GM23248 (cell line): Measurements from ENCODE around the gene WWOX.

Experiments
- EZH2 ChIP-seq: fragments of 200-600 bp; sonication (generic); IDR thresholded peaks from 2 replicates; pipeline ENCODE4 v1.6.1; 2018; ENCODE audit warnings: antibody characterized with exemption, mild to moderate bottlenecking; ENCODE audit not compliant: insufficient read depth, poor library complexity, severe bottlenecking
- EZH2phosphoT487 ChIP-seq: fragments of 200-600 bp; sonication (generic); IDR thresholded peaks from 2 replicates; pipeline ENCODE4 v1.6.1; 2018; ENCODE audit warnings: antibody characterized with exemption, moderate library complexity, mild to moderate bottlenecking, low read depth; ENCODE audit not compliant: insufficient read depth

- TF ChIP-seq EZH2 (no peak), EZH2phosphoT487 (no peak)
Observed at GRCh38 chr16:79188739-79189122, 1089.3 kb downstream of the WWOX start.
